Measurements from ENCODE around the gene HLA-A.
A peak's percentile ranks its signal among the peaks of the same experiment; 100 is the strongest.
"Not testable (repeated sequence)": the region's sequence is repeated elsewhere in the genome, so short reads cannot be mapped to it uniquely, and the experiment has no call there.

HLA-A gene

GRCh38 chr6:29942275-29943052 lies at the start of gene HLA-A:
Gene HLA-A, plus strand, starts transcription at chr6:29942532. Its CDS starts 22 bp downstream, at chr6:29942554.
- DNase-seq = peak; percentile 88

GRCh38 chr6:29892696-29893095 lies 49.6 kb upstream of the HLA-A start:
- DNase-seq = no peak

- DNase-seq = no peak
Measured at GRCh38 chr6:29899281-29899680, 43.1 kb upstream of the HLA-A start.

- DNase-seq = no peak
Measured at GRCh38 chr6:29905286-29905685, 37.0 kb upstream of the HLA-A start.

- no peak for DNase-seq
Measured at GRCh38 chr6:29907637-29908340, 34.5 kb upstream of the HLA-A start.

GRCh38 chr6:29908341-29908662 lies 34.0 kb upstream of the HLA-A start:
- no peak for DNase-seq

- DNase-seq = no peak
Measured at GRCh38 chr6:29908710-29909109, 33.6 kb upstream of the HLA-A start.

- no peak for DNase-seq
Measured at GRCh38 chr6:29909985-29910384, 32.3 kb upstream of the HLA-A start.

- no peak for DNase-seq
Measured at GRCh38 chr6:29912840-29913239, 29.5 kb upstream of the HLA-A start.

GRCh38 chr6:29916741-29917140 lies 25.6 kb upstream of the HLA-A start:
- DNase-seq = no peak

- DNase-seq = no peak
Measured at GRCh38 chr6:29917857-29918256, 24.5 kb upstream of the HLA-A start.

GRCh38 chr6:29919506-29920445 lies 22.6 kb upstream of the HLA-A start:
- no peak for DNase-seq

- DNase-seq = no peak
Measured at GRCh38 chr6:29924287-29924686, 18.0 kb upstream of the HLA-A start.

GRCh38 chr6:29924731-29925130 lies 17.6 kb upstream of the HLA-A start:
- peak; percentile 31 for DNase-seq

- DNase-seq = no peak
Measured at GRCh38 chr6:29925321-29925720, 17.0 kb upstream of the HLA-A start.

- DNase-seq = no peak
Measured at GRCh38 chr6:29925727-29926412, 16.5 kb upstream of the HLA-A start.

- DNase-seq = peak; percentile 82
Measured at GRCh38 chr6:29926413-29927274, 15.7 kb upstream of the HLA-A start.

GRCh38 chr6:29927275-29927569 lies 15.1 kb upstream of the HLA-A start:
- no peak for DNase-seq

- no peak for DNase-seq
Measured at GRCh38 chr6:29927841-29928388, 14.4 kb upstream of the HLA-A start.

GRCh38 chr6:29930047-29930446 lies 12.3 kb upstream of the HLA-A start:
- DNase-seq = not testable (repeated sequence)

GRCh38 chr6:29933955-29934354 lies 8.4 kb upstream of the HLA-A start:
- DNase-seq = no peak
